ENCODE measurements around the gene RGMA.

Gene RGMA

DNA sequence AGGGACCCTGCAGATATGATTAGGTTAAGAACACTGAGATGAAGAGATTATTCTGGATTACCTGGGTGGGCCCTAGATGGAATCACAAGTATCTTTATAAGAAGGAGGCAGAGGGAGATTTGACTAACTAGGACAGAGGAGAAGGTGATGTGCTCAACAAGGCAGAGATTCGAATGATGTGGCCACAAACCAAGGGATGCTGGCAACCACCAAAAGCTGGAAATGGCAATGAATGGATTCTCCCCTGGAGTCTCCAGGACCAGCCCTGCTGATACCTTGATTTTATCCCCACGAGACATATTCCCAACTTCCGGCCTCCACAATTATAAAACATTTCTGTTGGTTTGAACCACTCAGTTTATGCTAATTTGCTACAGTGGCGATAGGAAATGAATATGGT lies 42.9 kb downstream of the RGMA start:
- no peak for TF ChIP-seq CTCF (conservative IDR thresholded peaks at IDR 0.05)
- H3K27ac ChIP-seq: no peak overlapping the region

- H3K27ac ChIP-seq: no peak overlapping the region
- no peak for TF ChIP-seq CTCF (conservative IDR thresholded peaks at IDR 0.05)
Measured at GRCh38 chr15:93045191-93045785, 43.7 kb downstream of the RGMA start.

GRCh38 chr15:93044301-93045190 lies 44.5 kb downstream of the RGMA start:
- no peak for TF ChIP-seq CTCF (conservative IDR thresholded peaks at IDR 0.05)
- H3K27ac ChIP-seq: no peak overlapping the region

DNA sequence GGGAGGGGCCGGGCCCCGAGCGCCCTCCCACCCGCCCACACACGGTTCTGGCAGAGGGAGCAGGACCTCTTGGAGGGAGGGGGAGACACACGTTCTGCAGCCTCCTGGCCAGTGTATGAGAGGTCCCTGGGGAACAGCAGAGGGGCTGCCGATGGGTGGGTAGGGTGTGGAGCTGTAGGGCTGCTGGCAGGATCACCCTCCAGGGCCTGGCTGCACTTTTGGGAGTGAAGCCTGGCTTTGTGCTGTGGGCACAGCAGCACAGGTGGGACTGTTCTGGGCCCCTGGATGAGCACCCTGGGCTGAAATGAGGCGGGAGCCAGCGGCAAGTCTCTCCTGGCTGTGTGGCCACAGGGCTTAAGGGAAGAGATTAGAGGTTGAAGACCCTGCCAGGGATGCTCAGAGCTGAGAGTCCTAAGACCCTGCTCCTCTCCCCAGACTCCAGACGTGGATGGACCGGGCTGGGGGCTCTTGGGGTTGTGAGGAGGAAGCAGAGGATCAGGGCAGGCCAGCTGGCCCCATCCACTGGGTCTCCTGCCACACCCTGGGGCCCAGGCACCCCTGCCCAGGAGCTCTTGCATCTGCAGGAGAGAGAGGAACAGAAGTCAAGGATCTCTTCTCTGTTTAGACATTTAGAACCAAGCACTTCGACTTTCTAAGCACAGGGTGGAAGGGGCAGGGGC lies 45.2 kb downstream of the RGMA start:
- H3K27ac ChIP-seq: no peak overlapping the region
- no peak for TF ChIP-seq CTCF (conservative IDR thresholded peaks at IDR 0.05)

GRCh38 chr15:93042691-93043378 lies 46.2 kb downstream of the RGMA start:
- no peak for TF ChIP-seq CTCF (conservative IDR thresholded peaks at IDR 0.05)
- H3K27ac ChIP-seq: no peak overlapping the region

- H3K27ac ChIP-seq: no peak overlapping the region
- no peak for TF ChIP-seq CTCF (conservative IDR thresholded peaks at IDR 0.05)
Measured at GRCh38 chr15:93042211-93042610, 46.8 kb downstream of the RGMA start.

- no peak overlapping the region for H3K27ac ChIP-seq
- no peak for TF ChIP-seq CTCF (conservative IDR thresholded peaks at IDR 0.05)
Measured at GRCh38 chr15:93041159-93041547, 47.9 kb downstream of the RGMA start.
